NCI-H345 (cell line): ENCODE results near the gene WDR93.
"Not testable (repeated sequence)": the region's sequence is repeated elsewhere in the genome, so short reads cannot be mapped to it uniquely, and the experiment has no call there.

Experiments used
- DNase-seq: peaks from one replicate; lab custom pipeline; 2025; lab: John Stamatoyannopoulos, UW

The WDR93 gene

GRCh38 chr15:89770041-89770440 is 79.4 kb downstream of the WDR93 start:
- DNase-seq, result no peak

- DNase-seq, result no peak
These were observed 82.4 kb downstream of the WDR93 start for GRCh38 chr15:89772932-89773583.

GRCh38 chr15:89774492-89774891 is 83.9 kb downstream of the WDR93 start:
- no peak for DNase-seq

- DNase-seq, result no peak
These were observed 85.2 kb downstream of the WDR93 start for GRCh38 chr15:89775815-89776214.

- DNase-seq, result peak; percentile 58
These were observed 85.9 kb downstream of the WDR93 start, which contains the start of gene MESP2 for GRCh38 chr15:89776274-89777072. MESP2 (plus strand) TSS chr15:89776332; CDS start chr15:89776358, 26 bp downstream.

GRCh38 chr15:89777073-89777751 is 86.6 kb downstream of the WDR93 start:
- DNase-seq, result no peak

- no peak for DNase-seq
These were observed 87.3 kb downstream of the WDR93 start for GRCh38 chr15:89777782-89778380.

GRCh38 chr15:89778861-89779260 is 88.2 kb downstream of the WDR93 start:
- no peak for DNase-seq

GRCh38 chr15:89780601-89781000 is 90.0 kb downstream of the WDR93 start:
- DNase-seq, result no peak

GRCh38 chr15:89781055-89781454 is 90.4 kb downstream of the WDR93 start:
- no peak for DNase-seq

- no peak for DNase-seq
These were observed 91.4 kb downstream of the WDR93 start for GRCh38 chr15:89781891-89782618.

GRCh38 chr15:89782619-89782950 is 92.0 kb downstream of the WDR93 start:
- DNase-seq, result not testable (repeated sequence)

GRCh38 chr15:89783111-89783860 is 92.7 kb downstream of the WDR93 start:
- no peak for DNase-seq

- no peak for DNase-seq
These were observed 93.5 kb downstream of the WDR93 start for GRCh38 chr15:89783861-89784685.

GRCh38 chr15:89784686-89784960 is 94.0 kb downstream of the WDR93 start:
- peak; percentile 23 for DNase-seq

GRCh38 chr15:89785064-89785773 is 94.6 kb downstream of the WDR93 start:
- peak; percentile 11 for DNase-seq

GRCh38 chr15:89785774-89786140 is 95.1 kb downstream of the WDR93 start:
- no peak for DNase-seq

- no peak for DNase-seq
These were observed 97.3 kb downstream of the WDR93 start for GRCh38 chr15:89787944-89788343.

- DNase-seq, result not testable (repeated sequence)
These were observed 98.0 kb downstream of the WDR93 start for GRCh38 chr15:89788585-89788984.

GRCh38 chr15:89790206-89790605 is 99.6 kb downstream of the WDR93 start:
- DNase-seq, result no peak
